SU-DHL-6 (cell line): ENCODE data around the gene CLDN3.

Experiments used
- H2AFZ ChIP-seq: fragments of 200-600 bp; sonication (generic); 2 replicates; pipeline ENCODE4 v1.6.1; 2014; ENCODE audit warnings: low read depth, mild to moderate bottlenecking, moderate library complexity, mixed read lengths, antibody characterized with exemption, low read length; ENCODE audit not compliant: severe bottlenecking
- H3F3A ChIP-seq: fragments of 200-600 bp; shearing (Covaris generic); 2 replicates; pipeline ENCODE4 v1.6.0; 2016; ENCODE audit warnings: antibody characterized with exemption, mild to moderate bottlenecking; ENCODE audit not compliant: insufficient read depth
- H3K27ac ChIP-seq: fragments of 200-600 bp; sonication (generic); 2 replicates; pipeline ENCODE4 v1.5.1; 2016; ENCODE audit warnings: low read depth, mild to moderate bottlenecking, low read length, moderate library complexity, mixed read lengths
- H3K27me3 ChIP-seq: fragments of 200-600 bp; sonication (generic), shearing (Covaris generic); 2 replicates; pipeline ENCODE4 v1.6.0; 2014; ENCODE audit warnings: mild to moderate bottlenecking, low read length
- H3K36me3 ChIP-seq: fragments of 200-600 bp; sonication (generic); 2 replicates; pipeline ENCODE4 v1.6.1; 2014; ENCODE audit warnings: mild to moderate bottlenecking, low read length, mixed read lengths
- H3K4me2 ChIP-seq: fragments of 300-600, 200-600 bp; shearing (Covaris generic), sonication (generic); 2 replicates; pipeline ENCODE4 v1.6.0; 2014; ENCODE audit warnings: low read length, low read depth, mild to moderate bottlenecking; ENCODE audit not compliant: poor library complexity, severe bottlenecking
- H3K4me3 ChIP-seq: fragments of 200-600 bp; sonication (generic); 2 replicates; pipeline ENCODE4 v1.5.1; 2014; ENCODE audit warnings: antibody characterized with exemption, low read length, mild to moderate bottlenecking, mixed read lengths; ENCODE audit not compliant: insufficient read depth, poor library complexity, severe bottlenecking
- H3K79me2 ChIP-seq: fragments of 200-600 bp; sonication (generic); 2 replicates; pipeline ENCODE4 v1.6.1; 2014; ENCODE audit warnings: mild to moderate bottlenecking, low read length, moderate library complexity; ENCODE audit not compliant: insufficient read depth
- H3K9ac ChIP-seq: fragments of 200-600 bp; sonication (generic); 2 replicates; pipeline ENCODE4 v1.7.0; 2014; ENCODE audit warnings: mild to moderate bottlenecking, low read length
- H3K9me2 ChIP-seq: fragments of 200-600 bp; sonication (generic); replicated peaks from 2 replicates; pipeline ENCODE4 v1.6.1; 2014; ENCODE audit warnings: low read length; ENCODE audit not compliant: insufficient read depth
- H3K9me3 ChIP-seq: fragments of 200-600 bp; sonication (generic); 2 replicates; pipeline ENCODE4 v1.6.1; 2014; ENCODE audit warnings: low read length, mixed read lengths; ENCODE audit not compliant: insufficient read depth
- H4K20me1 ChIP-seq: fragments of 200-600 bp; sonication (generic); 2 replicates; pipeline ENCODE4 v1.6.1; 2014; ENCODE audit warnings: low read depth, mild to moderate bottlenecking, antibody characterized with exemption, low read length, moderate library complexity, mixed read lengths
- EZH2phosphoT487 ChIP-seq: fragments of 200-600 bp; sonication (generic), shearing (Covaris generic); conservative IDR thresholded peaks from 2 replicates; pipeline ENCODE4 v1.6.1; 2018; ENCODE audit warnings: mild to moderate bottlenecking, antibody characterized with exemption, low read length, moderate library complexity, mixed read lengths
- TF ChIP-seq, protein P1 (sequence below): fragments of 200-600 bp; sonication (generic); IDR thresholded peaks from one replicate; pipeline ENCODE4 v1.5.1; 2017; ENCODE audit warnings: antibody characterized with exemption, mild to moderate bottlenecking, low read length, moderate library complexity; ENCODE audit not compliant: insufficient read depth, poor library complexity, severe bottlenecking

The CLDN3 gene

DNA sequence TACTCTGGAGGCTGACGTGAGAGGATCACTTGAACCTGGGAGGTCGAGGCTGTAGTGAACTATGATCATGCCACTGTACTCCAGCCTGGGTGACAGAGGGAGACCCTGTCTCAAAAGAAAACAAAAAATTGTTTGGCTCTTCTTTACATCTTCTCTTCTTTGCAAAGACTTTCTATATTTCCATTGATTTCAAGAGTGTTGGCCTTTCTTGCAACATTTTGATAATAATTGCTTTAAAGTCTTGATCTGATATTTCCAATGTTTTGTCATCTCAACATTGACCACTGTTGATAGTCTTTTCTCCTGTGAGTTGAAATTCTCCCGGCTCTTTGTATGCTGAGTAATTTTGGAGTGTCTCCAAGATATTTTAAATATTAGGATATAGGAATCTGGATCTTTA is 42.9 kb upstream of the CLDN3 start:
- H3F3A ChIP-seq, result no peaks in the 10 kb centered on the region

DNA sequence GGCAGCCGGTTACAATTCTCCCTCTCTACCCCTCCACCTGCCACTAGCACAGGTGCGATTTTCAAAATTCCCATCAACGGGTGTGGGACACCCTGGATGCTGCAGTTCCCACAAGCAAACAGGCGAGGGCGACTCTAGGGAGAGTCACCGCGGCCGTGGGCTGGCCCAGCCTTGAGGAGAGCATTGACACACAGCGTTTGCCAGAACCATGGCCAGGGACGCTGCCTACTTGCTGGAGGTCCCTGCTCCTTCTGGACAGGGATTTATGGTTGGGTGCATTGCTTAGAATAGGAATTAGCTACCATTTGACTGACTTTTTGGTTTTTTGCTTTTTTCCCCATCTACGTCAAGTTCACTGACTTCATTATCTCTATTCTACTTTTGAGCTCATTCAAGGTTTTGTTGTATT is 41.7 kb upstream of the CLDN3 start:
- Histone ChIP-seq H3K4me2 (no peak overlapping the region), H3K27ac (no peak overlapping the region), H2AFZ (no peak overlapping the region)

More for the DNA sequence above, 42.9 kb upstream of the CLDN3 start:
- TF ChIP-seq, protein P1, sequence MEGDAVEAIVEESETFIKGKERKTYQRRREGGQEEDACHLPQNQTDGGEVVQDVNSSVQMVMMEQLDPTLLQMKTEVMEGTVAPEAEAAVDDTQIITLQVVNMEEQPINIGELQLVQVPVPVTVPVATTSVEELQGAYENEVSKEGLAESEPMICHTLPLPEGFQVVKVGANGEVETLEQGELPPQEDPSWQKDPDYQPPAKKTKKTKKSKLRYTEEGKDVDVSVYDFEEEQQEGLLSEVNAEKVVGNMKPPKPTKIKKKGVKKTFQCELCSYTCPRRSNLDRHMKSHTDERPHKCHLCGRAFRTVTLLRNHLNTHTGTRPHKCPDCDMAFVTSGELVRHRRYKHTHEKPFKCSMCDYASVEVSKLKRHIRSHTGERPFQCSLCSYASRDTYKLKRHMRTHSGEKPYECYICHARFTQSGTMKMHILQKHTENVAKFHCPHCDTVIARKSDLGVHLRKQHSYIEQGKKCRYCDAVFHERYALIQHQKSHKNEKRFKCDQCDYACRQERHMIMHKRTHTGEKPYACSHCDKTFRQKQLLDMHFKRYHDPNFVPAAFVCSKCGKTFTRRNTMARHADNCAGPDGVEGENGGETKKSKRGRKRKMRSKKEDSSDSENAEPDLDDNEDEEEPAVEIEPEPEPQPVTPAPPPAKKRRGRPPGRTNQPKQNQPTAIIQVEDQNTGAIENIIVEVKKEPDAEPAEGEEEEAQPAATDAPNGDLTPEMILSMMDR, result no peak
- TF ChIP-seq EZH2phosphoT487, result no peak
- H2AFZ ChIP-seq, result no peak overlapping the region
- no peaks in the 10 kb centered on the region for H3K27me3 ChIP-seq
- no peaks in the 10 kb centered on the region for H3K9me3 ChIP-seq
- no peak overlapping the region for H3K27ac ChIP-seq
- H4K20me1 ChIP-seq, result no peaks in the 10 kb centered on the region
- no peaks in the 10 kb centered on the region for H3K9me2 ChIP-seq
- no peaks in the 10 kb centered on the region for H3K36me3 ChIP-seq
- no peaks in the 10 kb centered on the region for H3K79me2 ChIP-seq
- H3K4me2 ChIP-seq, result no peak overlapping the region
- no peak overlapping the region for H3K9ac ChIP-seq
- H3K4me3 ChIP-seq, result no peak overlapping the region

DNA sequence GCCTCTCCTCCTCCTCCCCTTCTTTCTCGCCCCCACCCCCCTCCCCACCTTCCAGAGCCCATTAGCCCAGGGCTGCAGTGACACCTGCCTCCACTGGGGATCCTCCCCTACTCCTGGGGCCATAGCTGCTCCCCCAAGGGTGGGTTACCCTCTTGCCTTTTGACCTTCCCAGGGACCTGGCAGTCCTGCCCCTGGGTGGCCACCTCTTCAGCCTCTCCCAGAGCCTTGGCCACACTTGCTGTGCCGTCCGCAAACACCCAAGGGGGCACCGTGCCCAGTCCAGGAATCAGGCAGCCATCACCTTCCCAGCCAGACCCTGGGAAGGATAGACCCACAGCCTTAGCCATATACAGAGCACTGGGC is 40.9 kb upstream of the CLDN3 start:
- Histone ChIP-seq H3K9me2 (no peaks in the 10 kb centered on the region), H4K20me1 (no peaks in the 10 kb centered on the region), H3K27ac (no peak overlapping the region), H3K27me3 (no peaks in the 10 kb centered on the region), H3K4me2 (no peak overlapping the region), H3K9ac (no peak overlapping the region), H2AFZ (no peak overlapping the region), H3K9me3 (no peaks in the 10 kb centered on the region), H3K79me2 (no peaks in the 10 kb centered on the region), H3K4me3 (no peak overlapping the region), H3K36me3 (no peaks in the 10 kb centered on the region), H3F3A (no peaks in the 10 kb centered on the region)
- TF ChIP-seq, protein P1, result no peak
- no peak for TF ChIP-seq EZH2phosphoT487

More for the DNA sequence above, 41.7 kb upstream of the CLDN3 start:
- Histone ChIP-seq H3K9ac (no peak overlapping the region), H4K20me1 (no peaks in the 10 kb centered on the region), H3K9me2 (no peaks in the 10 kb centered on the region), H3K27me3 (no peaks in the 10 kb centered on the region), H3F3A (no peaks in the 10 kb centered on the region), H3K36me3 (no peaks in the 10 kb centered on the region), H3K9me3 (no peaks in the 10 kb centered on the region), H3K4me3 (no peak overlapping the region), H3K79me2 (no peaks in the 10 kb centered on the region)
- TF ChIP-seq EZH2phosphoT487, result no peak
- TF ChIP-seq, protein P1, result peak; percentile 69

DNA sequence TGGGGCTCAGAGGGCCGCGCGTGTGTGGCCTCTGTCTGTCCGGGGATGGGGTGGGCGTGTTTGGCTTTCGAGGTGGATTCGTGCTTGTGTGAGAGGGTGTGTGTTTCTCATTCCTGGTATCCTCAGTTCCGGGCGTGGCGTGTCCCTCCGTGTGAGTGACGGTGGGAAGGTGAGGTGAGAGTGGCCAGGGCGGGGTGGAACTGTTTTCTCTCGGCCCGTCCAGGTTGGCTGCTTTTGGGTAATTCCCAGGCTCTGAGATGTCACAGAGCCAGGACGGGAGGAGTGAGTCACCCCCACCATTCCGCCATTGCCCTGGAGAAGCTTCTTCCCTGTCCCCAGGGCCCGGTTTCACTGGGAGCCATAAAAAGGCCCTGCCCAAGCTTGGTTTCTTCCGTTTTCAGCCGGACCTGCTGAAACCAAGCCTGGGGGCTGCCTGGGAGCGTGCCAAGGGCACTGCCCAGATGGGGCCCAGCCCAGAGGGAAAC is 39.4 kb upstream of the CLDN3 start:
- TF ChIP-seq, protein P1, result no peak
- no peak for TF ChIP-seq EZH2phosphoT487
- no peaks in the 10 kb centered on the region for H3F3A ChIP-seq

More for the DNA sequence above, 39.4 kb upstream of the CLDN3 start:
- H3K36me3 ChIP-seq, result no peaks in the 10 kb centered on the region
- H3K4me3 ChIP-seq, result no peak overlapping the region
- no peaks in the 10 kb centered on the region for H3K9me3 ChIP-seq
- H3K27ac ChIP-seq, result no peak overlapping the region
- no peak overlapping the region for H3K9ac ChIP-seq
- H3K27me3 ChIP-seq, result no peaks in the 10 kb centered on the region; the same call in 1 of the 2 replicates
- no peaks in the 10 kb centered on the region for H3K79me2 ChIP-seq
- H4K20me1 ChIP-seq, result no peaks in the 10 kb centered on the region
- no peak overlapping the region for H2AFZ ChIP-seq
- no peaks in the 10 kb centered on the region for H3K9me2 ChIP-seq
- no peak overlapping the region for H3K4me2 ChIP-seq
